MM.1S (cell line): ENCODE measurements around the gene FANCE.

Experiments
- DNase-seq: peaks from one replicate; pipeline ENCODE4 v3.0.0-alpha.2; 2015
- H2AFZ ChIP-seq: fragments of 300-600 bp; sonication (generic); 2 replicates; pipeline ENCODE4 v1.6.0; 2016; ENCODE audit warnings: antibody characterized with exemption, low read length
- H3F3A ChIP-seq: fragments of 300-600 bp; sonication (generic); 2 replicates; pipeline ENCODE4 v1.6.1; 2016; ENCODE audit warnings: mild to moderate bottlenecking, antibody characterized with exemption, low read length, moderate library complexity, mixed read lengths; ENCODE audit not compliant: insufficient read depth
- H3K27ac ChIP-seq: fragments of 300-600 bp; sonication (generic); 2 replicates; pipeline ENCODE4 v1.5.1; 2016; ENCODE audit warnings: mild to moderate bottlenecking, low read length
- H3K27me3 ChIP-seq: fragments of 300-600 bp; sonication (generic); replicated peaks from 2 replicates; pipeline ENCODE4 v1.6.0; 2016; ENCODE audit warnings: low read length; ENCODE audit not compliant: insufficient read depth
- H3K36me3 ChIP-seq: fragments of 300-600 bp; sonication (generic); replicated peaks from 2 replicates; pipeline ENCODE4 v1.6.1; 2016; ENCODE audit warnings: mild to moderate bottlenecking, low read length, mixed read lengths; ENCODE audit not compliant: insufficient read depth
- H3K4me1 ChIP-seq: fragments of 300-600 bp; sonication (generic); 2 replicates; pipeline ENCODE4 v1.6.1; 2016; ENCODE audit warnings: low read length, mixed read lengths
- H3K4me2 ChIP-seq: fragments of 300-600 bp; sonication (generic); 2 replicates; pipeline ENCODE4 v1.6.0; 2016; ENCODE audit warnings: low read depth, low read length
- H3K4me3 ChIP-seq: fragments of 300-600 bp; sonication (generic); 2 replicates; pipeline ENCODE4 v1.5.1; 2016; ENCODE audit warnings: low read length, mixed read lengths
- H3K79me2 ChIP-seq: fragments of 300-600 bp; sonication (generic); 2 replicates; pipeline ENCODE4 v1.6.1; 2016; ENCODE audit warnings: mixed run types, low read length, mixed read lengths
- H3K9ac ChIP-seq: fragments of 300-600 bp; sonication (generic); 2 replicates; pipeline ENCODE4 v1.6.1; 2016; ENCODE audit warnings: low read length, mixed read lengths
- H3K9me2 ChIP-seq: fragments of 300-600 bp; sonication (generic); replicated peaks from 2 replicates; pipeline ENCODE4 v1.6.1; 2016; ENCODE audit warnings: mild to moderate bottlenecking, low read length, mixed read lengths; ENCODE audit not compliant: insufficient read depth
- H3K9me3 ChIP-seq: fragments of 300-600 bp; sonication (generic); replicated peaks from 2 replicates; pipeline ENCODE4 v1.6.1; 2016; ENCODE audit warnings: mild to moderate bottlenecking, low read length, mixed read lengths; ENCODE audit not compliant: insufficient read depth
- H4K20me1 ChIP-seq: fragments of 300-600 bp; sonication (generic); 2 replicates; pipeline ENCODE4 v1.6.1; 2016; ENCODE audit warnings: mild to moderate bottlenecking, low read length, moderate library complexity, mixed read lengths; ENCODE audit not compliant: insufficient read depth
- CTCF ChIP-seq: fragments of 300-600 bp; sonication (generic); IDR thresholded peaks from 2 replicates; pipeline ENCODE4 v1.5.1; 2016; ENCODE audit warnings: antibody characterized with exemption, low read length, mixed read lengths
- EZH2 ChIP-seq: fragments of 300-600 bp; sonication (generic); optimal IDR thresholded peaks from 2 replicates; pipeline ENCODE3; 2017; ENCODE audit warnings: low read depth, mild to moderate bottlenecking, antibody characterized with exemption, low read length, mixed read lengths
- EZH2phosphoT487 ChIP-seq: fragments of 300-600 bp; sonication (generic); IDR thresholded peaks from 2 replicates; pipeline ENCODE4 v1.6.1; 2018; ENCODE audit warnings: antibody characterized with exemption, low read length

Gene FANCE

GRCh38 chr6:35496036-35496840 lies 44.1 kb downstream of the FANCE start:
- Histone ChIP-seq H3K27ac (no peak overlapping the region), H2AFZ (peak overlapping the region; percentile 58; the same call in 1 of the 2 replicates)

GRCh38 chr6:35496841-35497570 lies 44.9 kb downstream of the FANCE start, which contains the start of gene TEAD3:
TEAD3 (minus strand) TSS chr6:35497079.
- Histone ChIP-seq H3K4me1 (no peaks in the 10 kb centered on the region), H3K9me2 (no peaks in the 10 kb centered on the region), H3F3A (no peaks in the 10 kb centered on the region), H3K9ac (peak within 1 kb of the TSS; percentile 61), H3K27ac (no peak within 1 kb of the TSS), H4K20me1 (no peaks in the 10 kb centered on the region), H3K36me3 (no peaks in the 10 kb centered on the region), H3K4me2 (peak within 1 kb of the TSS; percentile 99), H3K79me2 (no peaks in the 10 kb centered on the region), H3K4me3 (peak within 1 kb of the TSS; percentile 81), H2AFZ (peak within 1 kb of the TSS; percentile 94), H3K27me3 (peaks cover 24% of the 10 kb centered on the region), H3K9me3 (no peaks in the 10 kb centered on the region)
- TF ChIP-seq EZH2 (no peak), CTCF (no peak), EZH2phosphoT487 (no peak)
- peak; percentile 53 for DNase-seq

More at GRCh38 chr6:35496036-35496840, 44.1 kb downstream of the FANCE start:
- no peak for TF ChIP-seq EZH2
- TF ChIP-seq EZH2phosphoT487 = no peak
- TF ChIP-seq CTCF = no peak
- Histone ChIP-seq H3K9me3 (no peaks in the 10 kb centered on the region), H3K9ac (no peak overlapping the region; the same call in 1 of the 2 replicates), H3K4me1 (no peaks in the 10 kb centered on the region), H3K27me3 (peaks cover 24% of the 10 kb centered on the region), H3K4me2 (peak overlapping the region; percentile 39), H3F3A (no peaks in the 10 kb centered on the region), H3K79me2 (no peaks in the 10 kb centered on the region), H3K36me3 (no peaks in the 10 kb centered on the region), H4K20me1 (no peaks in the 10 kb centered on the region), H3K9me2 (no peaks in the 10 kb centered on the region), H3K4me3 (peak overlapping the region; percentile 56)
- DNase-seq = peak; percentile 10

DNA sequence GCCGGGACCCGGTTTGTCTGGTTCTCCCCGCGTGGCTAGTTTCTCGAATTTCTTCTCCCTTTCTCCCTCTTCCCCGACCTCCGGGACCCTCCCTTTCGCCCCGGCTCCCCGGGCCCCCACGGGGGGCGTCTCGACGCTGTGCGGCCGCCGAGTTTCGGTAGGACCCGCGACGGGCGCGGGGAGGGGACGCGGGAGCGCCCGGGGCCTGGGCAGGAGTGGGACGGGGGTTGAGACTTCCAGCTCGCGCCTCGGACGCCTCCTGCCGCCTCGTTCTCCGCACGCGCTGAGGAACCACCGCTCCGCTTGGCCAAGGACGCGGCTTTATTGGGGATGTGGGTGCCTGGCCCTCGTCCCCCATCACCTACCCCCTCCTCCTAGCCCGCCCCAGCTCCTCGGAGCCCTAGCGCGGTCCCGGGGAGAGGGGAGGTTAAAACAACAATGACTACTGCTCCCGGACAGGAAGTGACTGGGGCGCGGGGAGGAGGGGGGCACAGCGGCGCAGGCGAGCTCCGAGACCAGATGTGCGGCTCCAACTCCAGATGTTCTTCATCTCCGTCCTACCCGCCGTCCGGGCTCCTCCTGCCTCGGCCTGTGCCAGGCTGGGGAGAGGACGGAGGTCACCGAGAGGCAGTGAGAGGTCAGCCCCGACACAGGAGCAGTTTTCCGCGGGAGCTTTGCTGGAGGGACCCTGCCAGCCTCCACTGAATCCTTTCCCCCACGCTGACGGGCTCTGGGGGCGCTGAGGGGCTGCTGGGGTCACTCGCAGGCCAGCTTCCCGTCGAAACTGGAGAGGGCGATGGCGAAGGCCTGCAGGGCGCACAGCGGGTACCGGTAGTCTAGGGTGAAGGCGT lies 45.7 kb downstream of the FANCE start:
- DNase-seq = peak; percentile 42
- Histone ChIP-seq H2AFZ (peak overlapping the region; percentile 94), H3K9me2 (no peaks in the 10 kb centered on the region), H3K27ac (no peak overlapping the region), H3K9me3 (no peaks in the 10 kb centered on the region), H3K36me3 (no peaks in the 10 kb centered on the region), H4K20me1 (no peaks in the 10 kb centered on the region), H3K27me3 (peaks cover 24% of the 10 kb centered on the region), H3K4me3 (peak overlapping the region; percentile 81), H3F3A (no peaks in the 10 kb centered on the region), H3K9ac (peak overlapping the region; percentile 61), H3K4me2 (peak overlapping the region; percentile 99), H3K4me1 (no peaks in the 10 kb centered on the region), H3K79me2 (no peaks in the 10 kb centered on the region)
- TF ChIP-seq EZH2phosphoT487 = no peak
- no peak for TF ChIP-seq CTCF
- TF ChIP-seq EZH2 = no peak
